A673 (cell line): ENCODE measurements around the gene MCRIP1.

ENCODE experiments used
- CTCF ChIP-seq: fragments of 300-800, 200-600 bp; sonication (generic); conservative IDR thresholded peaks from 2 replicates; pipeline ENCODE4 v1.5.1; 2017; ENCODE audit warnings: low read depth, mild to moderate bottlenecking, antibody characterized with exemption, low read length, moderate library complexity, mixed read lengths
- EZH2 ChIP-seq: fragments of 200-600 bp; sonication (generic); IDR thresholded peaks from 2 replicates; pipeline ENCODE4 v1.6.1; 2017; ENCODE audit warnings: borderline replicate concordance, low read depth, mild to moderate bottlenecking, mixed read lengths, antibody characterized with exemption, low read length; ENCODE audit not compliant: poor library complexity, severe bottlenecking

- TF ChIP-seq CTCF (no peak), EZH2 (no peak)
Observed at GRCh38 chr17:81854974-81855774, 22.1 kb upstream of the MCRIP1 start.
